ENCODE results near the gene IGFBPL1.

The IGFBPL1 gene

DNA sequence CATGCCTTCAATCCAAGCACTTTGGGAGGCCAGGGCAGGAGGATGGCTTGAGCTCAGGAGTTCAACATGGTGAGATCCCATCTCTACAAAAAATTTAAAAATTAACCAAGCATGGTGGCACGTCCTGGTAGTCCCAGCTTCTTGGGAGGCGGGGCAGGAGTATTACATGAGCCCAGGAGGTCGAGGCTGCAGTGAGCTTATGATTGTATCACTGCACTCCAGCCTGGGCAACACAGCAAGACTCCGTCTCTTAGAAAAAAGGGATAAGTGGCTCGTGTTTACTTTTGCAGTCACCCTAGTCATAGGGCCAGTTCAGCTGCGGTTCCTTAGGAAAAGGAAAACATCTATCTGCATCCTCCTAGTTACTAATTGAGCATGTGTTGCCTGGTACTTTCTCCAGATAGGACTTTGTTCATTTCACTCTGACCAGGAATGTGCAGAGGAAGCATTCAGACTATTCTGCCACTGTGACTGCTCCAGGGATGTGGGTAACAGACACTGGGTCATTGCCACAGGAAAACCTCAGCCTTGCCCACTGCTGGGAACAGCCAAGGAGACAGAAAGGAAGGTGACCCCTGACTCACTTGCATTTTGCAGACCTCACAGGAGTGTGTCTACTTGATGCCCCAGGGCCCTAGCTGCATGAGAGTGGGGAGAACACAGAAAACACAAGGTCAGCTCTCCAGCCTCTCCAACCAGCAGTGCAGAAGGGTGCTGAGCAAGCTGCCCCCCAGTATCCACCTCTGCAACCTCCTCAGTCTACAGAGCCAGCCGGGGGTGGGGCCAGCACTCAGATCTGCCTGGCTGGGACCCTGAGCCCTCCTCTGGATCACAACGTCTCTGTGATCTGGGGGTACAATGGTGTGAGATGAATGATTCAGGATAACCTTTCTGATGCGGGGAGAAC, 65.6 kb downstream of the IGFBPL1 start:
- H3K4me3 ChIP-seq (ENCODE audit: low read depth, low read length), result no peak overlapping the region
- TF ChIP-seq, protein P1, sequence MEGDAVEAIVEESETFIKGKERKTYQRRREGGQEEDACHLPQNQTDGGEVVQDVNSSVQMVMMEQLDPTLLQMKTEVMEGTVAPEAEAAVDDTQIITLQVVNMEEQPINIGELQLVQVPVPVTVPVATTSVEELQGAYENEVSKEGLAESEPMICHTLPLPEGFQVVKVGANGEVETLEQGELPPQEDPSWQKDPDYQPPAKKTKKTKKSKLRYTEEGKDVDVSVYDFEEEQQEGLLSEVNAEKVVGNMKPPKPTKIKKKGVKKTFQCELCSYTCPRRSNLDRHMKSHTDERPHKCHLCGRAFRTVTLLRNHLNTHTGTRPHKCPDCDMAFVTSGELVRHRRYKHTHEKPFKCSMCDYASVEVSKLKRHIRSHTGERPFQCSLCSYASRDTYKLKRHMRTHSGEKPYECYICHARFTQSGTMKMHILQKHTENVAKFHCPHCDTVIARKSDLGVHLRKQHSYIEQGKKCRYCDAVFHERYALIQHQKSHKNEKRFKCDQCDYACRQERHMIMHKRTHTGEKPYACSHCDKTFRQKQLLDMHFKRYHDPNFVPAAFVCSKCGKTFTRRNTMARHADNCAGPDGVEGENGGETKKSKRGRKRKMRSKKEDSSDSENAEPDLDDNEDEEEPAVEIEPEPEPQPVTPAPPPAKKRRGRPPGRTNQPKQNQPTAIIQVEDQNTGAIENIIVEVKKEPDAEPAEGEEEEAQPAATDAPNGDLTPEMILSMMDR (IDR thresholded peaks at IDR 0.05; ENCODE audit: low read depth, low read length), result no peak

DNA sequence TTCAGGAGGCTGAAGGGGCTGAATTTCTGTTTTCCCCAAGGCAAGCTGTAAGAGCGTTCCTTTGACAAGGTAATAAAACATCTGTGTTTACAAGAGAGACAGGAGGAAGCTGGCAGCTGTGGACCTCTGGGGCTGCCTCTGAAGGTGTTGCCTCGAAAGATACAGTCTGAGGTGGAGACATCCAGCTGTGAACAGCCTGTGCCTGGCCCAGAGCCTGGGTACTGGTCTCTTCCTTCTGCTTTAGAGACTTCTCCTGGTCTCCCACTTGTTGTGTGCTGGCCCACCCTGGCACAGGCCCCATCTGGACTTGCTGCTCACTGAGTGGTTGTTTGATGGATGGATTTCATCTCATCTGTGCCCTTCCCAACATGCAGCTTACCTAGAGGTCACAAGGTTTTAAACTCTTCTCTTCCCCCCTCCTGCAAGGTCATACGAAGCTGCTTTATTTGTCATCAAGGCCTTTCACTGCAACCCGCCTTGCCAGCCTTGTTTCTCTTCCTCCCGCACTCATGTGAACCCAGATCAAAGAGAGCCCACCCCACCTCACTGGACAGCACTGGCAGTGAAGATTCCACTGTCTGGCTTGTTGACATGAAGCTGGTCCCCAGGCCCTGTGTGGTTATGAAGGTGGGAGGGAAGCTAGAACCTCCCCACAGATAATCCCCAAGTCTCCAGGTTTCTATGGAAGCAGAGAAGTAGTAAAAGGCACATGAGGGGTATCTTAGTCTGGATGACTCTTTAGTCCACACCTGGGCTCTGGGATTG, 66.7 kb downstream of the IGFBPL1 start:
- TF ChIP-seq, protein P1 (IDR thresholded peaks at IDR 0.05; ENCODE audit: low read depth, low read length), result no peak
- H3K4me3 ChIP-seq (ENCODE audit: low read depth, low read length), result no peak overlapping the region

DNA sequence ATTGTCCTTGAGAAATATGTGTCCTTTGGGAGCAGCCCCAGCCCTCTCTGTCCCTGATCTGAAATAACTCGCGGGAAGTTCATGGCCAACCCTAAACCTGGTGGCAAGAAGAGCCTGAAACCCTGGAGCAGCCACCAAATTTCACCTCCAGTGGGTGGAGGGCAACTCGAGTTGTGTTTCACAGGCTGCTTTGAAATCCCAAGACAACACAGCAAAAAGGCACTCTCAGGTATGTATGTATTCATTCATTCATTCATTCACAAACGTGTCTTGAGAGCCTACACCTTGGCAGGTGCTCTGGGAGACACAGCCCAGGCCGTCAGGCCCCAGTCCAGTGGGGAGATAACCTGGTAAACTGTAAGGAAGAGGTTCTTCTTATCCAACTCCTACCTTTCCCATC, 67.4 kb downstream of the IGFBPL1 start:
- H3K4me3 ChIP-seq (ENCODE audit: low read depth, low read length), result no peak overlapping the region
- TF ChIP-seq, protein P1 (IDR thresholded peaks at IDR 0.05; ENCODE audit: low read depth, low read length), result no peak

All from WI38 (cell line).